Gastroesophageal sphincter (tissue), 3 donors: ENCODE measurements around the gene GRIP1.

Source experiments
- CTCF ChIP-seq, 4 experiments: fragments of 200-600 bp in 2 of 4; fragments of 450-650 bp in 2 of 4; sonication (generic) in 1 of 4; IDR thresholded peaks; one replicate each; pipeline ENCODE4 v1.5.1; 2017 to 2019; ENCODE audit warnings: antibody characterized with exemption in 4 of 4, mild to moderate bottlenecking in 2 of 4, moderate library complexity in 2 of 4
- POLR2A ChIP-seq, 2 donors: fragments of 450-650 bp; IDR thresholded peaks; one replicate each; pipeline ENCODE4 v1.6.1; 2017; ENCODE audit warnings: antibody characterized with exemption in 2 of 2, mild to moderate bottlenecking in 2 of 2, moderate library complexity in 1 of 2

GRCh38 chr12:66497008-66497897, 181.6 kb downstream of the GRIP1 start:
- TF ChIP-seq POLR2A (IDR thresholded peaks at IDR 0.05) (no peak), CTCF (IDR thresholded peaks at IDR 0.05) (no peak)
